Vagina (tissue), 2 donors: ENCODE data around the gene MRPL12. TPM values are rescaled to one million over a fixed set of nuclear protein-coding genes. Genes with fewer than 3 reads are reported as not detected.

ENCODE experiments used
- DNase-seq, 2 donors: peaks; one replicate each; pipeline ENCODE4 v3.0.0-alpha.2; 2017; ENCODE audit errors: extremely low spot score in 2 of 2
- H3K27ac ChIP-seq: fragments of 200-600 bp; sonication (generic); one replicate; pipeline ENCODE4 v1.5.1; 2019
- H3K27me3 ChIP-seq: fragments of 200-600 bp; sonication (generic); one replicate; pipeline ENCODE4 v1.5.1; 2019
- H3K36me3 ChIP-seq, 2 donors: fragments of 200-600 bp; sonication (generic); one replicate each; pipeline ENCODE4 v1.5.1; 2017 to 2019
- H3K4me1 ChIP-seq: fragments of 200-600 bp; sonication (generic); one replicate; pipeline ENCODE4 v1.5.1; 2019
- H3K4me3 ChIP-seq, 2 donors: fragments of 200-600 bp; sonication (generic); 1 replicate in 1 of 2; 2 replicates in 1 of 2; pipeline ENCODE4 v1.5.1; 2016 to 2019
- H3K9me3 ChIP-seq: fragments of 200-600 bp; sonication (generic); one replicate; pipeline ENCODE4 v1.5.1; 2019
- POLR2A ChIP-seq, 2 donors: fragments of 450-650 bp; IDR thresholded peaks; one replicate each; pipeline ENCODE4 v1.6.1; 2017; ENCODE audit warnings: antibody characterized with exemption in 2 of 2, mild to moderate bottlenecking in 2 of 2, moderate library complexity in 2 of 2
- POLR2AphosphoS5 ChIP-seq, 2 donors: sonication (generic); formaldehyde crosslinking; IDR thresholded peaks; one replicate each; pipeline ENCODE4 v1.9.0; 2017; ENCODE audit warnings: antibody characterized with exemption in 2 of 2, mild to moderate bottlenecking in 2 of 2, low read depth in 1 of 2; ENCODE audit not compliant: insufficient read depth in 1 of 2
- intact Hi-C: fragments of 100-400 bp; cut with DNase I; formaldehyde crosslinking; loops from one replicate; pipeline ENCODE4 v1.15.1; 2023
- total RNA-seq: library from RNA; depleted of rRNA; stranded (reverse); fragments of >200 nt; gene quantifications from one replicate; pipeline ENCODE4 v1.2.3, GENCODE V29; 2016
- TF ChIP-seq, protein P1 (sequence below), 3 experiments: fragments of 450-650 bp in 2 of 3; fragments of 200-600 bp in 1 of 3; sonication (generic) in 1 of 3; IDR thresholded peaks; one replicate each; pipeline ENCODE4 v1.5.1; 2017 to 2019; ENCODE audit warnings: antibody characterized with exemption in 3 of 3, mild to moderate bottlenecking in 2 of 3, moderate library complexity in 2 of 3

MRPL12 gene
- total RNA-seq, 1 donor from 2014 or later = 77.3 TPM

DNA sequence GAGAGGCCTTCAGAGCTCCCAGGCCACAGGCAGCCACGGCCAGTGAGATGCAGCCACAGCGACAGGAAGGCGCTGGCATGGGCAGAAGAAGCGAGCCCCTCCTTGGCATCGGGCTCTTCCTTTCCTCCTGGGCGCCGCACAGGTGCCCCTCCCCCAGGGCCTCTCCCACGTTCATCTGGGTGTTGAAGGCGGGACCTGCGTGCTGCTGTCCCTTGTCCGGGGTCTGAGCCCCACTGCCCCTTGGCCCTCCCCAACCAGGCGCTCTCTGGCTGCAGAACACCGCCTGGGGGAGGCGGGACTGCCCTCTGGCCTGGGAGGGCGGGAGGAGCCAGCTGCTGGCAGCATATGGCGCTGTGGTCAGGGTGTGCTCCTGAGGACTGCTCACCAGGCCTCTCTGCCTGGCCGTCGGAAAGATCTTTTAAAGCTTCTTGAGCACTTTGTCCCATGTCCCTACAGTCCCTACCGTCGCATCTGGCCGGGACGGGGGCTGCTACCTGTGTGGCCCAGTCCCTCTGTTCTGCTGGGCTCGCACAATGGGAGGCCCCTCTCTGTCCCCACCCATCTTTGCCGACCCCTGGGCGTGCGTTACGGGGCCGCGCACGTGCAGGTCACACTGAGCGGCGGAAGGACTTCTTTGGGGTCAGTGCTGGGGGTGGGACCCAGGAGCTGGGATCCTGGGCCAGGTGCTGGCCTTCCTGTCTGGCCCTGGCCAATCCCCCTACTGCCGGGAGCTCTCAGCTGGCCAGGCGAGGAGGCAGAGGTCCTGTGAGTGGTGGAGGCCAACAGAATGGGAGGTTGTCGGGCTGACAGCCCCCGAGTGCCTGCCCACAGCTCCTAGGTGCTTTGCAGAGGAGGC, 10.6 kb downstream of the MRPL12 start:
- Histone ChIP-seq H3K27ac (no peak overlapping the region), H3K4me3 (peak overlapping the region in 1 of 2 donors; percentile 82), H3K36me3 (no peaks in the 10 kb centered on the region), H3K4me1 (peaks cover 37% of the 10 kb centered on the region), H3K9me3 (no peaks in the 10 kb centered on the region), H3K27me3 (no peaks in the 10 kb centered on the region)
- TF ChIP-seq POLR2AphosphoS5 (IDR thresholded peaks at IDR 0.05; ENCODE audit: insufficient read depth in 1 of 2, low read depth in 1 of 2) (no peak), POLR2A (IDR thresholded peaks at IDR 0.05) (no peak)
- TF ChIP-seq, protein P1, sequence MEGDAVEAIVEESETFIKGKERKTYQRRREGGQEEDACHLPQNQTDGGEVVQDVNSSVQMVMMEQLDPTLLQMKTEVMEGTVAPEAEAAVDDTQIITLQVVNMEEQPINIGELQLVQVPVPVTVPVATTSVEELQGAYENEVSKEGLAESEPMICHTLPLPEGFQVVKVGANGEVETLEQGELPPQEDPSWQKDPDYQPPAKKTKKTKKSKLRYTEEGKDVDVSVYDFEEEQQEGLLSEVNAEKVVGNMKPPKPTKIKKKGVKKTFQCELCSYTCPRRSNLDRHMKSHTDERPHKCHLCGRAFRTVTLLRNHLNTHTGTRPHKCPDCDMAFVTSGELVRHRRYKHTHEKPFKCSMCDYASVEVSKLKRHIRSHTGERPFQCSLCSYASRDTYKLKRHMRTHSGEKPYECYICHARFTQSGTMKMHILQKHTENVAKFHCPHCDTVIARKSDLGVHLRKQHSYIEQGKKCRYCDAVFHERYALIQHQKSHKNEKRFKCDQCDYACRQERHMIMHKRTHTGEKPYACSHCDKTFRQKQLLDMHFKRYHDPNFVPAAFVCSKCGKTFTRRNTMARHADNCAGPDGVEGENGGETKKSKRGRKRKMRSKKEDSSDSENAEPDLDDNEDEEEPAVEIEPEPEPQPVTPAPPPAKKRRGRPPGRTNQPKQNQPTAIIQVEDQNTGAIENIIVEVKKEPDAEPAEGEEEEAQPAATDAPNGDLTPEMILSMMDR (IDR thresholded peaks at IDR 0.05) = no peak
- intact Hi-C loops = no loop called here
- DNase-seq = no peak

DNA sequence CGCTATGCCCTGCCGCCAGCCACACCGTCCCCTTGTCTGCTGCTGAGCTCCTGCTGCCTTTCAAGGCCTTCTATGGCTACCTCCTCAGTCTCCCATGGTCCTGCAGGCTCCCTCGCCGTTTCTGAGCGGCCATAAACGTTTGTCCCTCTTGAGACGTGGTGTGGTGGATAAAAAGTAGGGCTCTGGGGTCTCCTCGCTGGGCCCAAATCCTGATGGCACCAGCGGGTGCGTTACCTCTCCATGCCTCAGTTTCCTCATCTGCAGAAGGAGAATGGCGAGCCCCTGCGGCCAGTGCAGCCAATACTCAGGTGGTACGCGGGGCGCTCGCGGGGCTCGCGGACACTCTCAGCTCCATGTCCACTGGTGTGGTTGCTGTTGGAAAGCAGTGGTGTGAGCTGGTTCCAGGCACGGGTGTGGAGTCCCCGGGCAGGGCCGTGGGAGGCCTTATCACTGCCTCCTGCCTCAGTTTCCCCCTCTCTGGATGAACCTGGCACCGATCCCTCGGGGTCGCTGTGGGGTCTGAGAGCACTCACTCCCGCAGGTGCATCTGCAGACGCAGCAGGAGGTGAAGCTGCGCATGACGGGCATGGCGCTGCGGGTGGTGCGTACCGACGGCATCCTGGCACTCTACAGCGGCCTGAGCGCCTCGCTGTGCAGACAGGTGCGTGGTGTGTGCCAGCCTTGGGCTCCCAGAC, 11.4 kb downstream of the MRPL12 start:
- intact Hi-C loops = no loop called here
- Histone ChIP-seq H3K27me3 (no peaks in the 10 kb centered on the region), H3K4me1 (peaks cover 37% of the 10 kb centered on the region), H3K9me3 (no peaks in the 10 kb centered on the region), H3K27ac (no peak overlapping the region), H3K4me3 (no peak overlapping the region), H3K36me3 (no peaks in the 10 kb centered on the region)
- TF ChIP-seq, protein P1 (IDR thresholded peaks at IDR 0.05) = no peak
- TF ChIP-seq POLR2A (IDR thresholded peaks at IDR 0.05) (no peak), POLR2AphosphoS5 (IDR thresholded peaks at IDR 0.05; ENCODE audit: insufficient read depth in 1 of 2, low read depth in 1 of 2) (no peak)
- no peak for DNase-seq

- no peaks in the 10 kb centered on the region for H3K36me3 ChIP-seq
- H3K4me3 ChIP-seq = no peak overlapping the region
- H3K27ac ChIP-seq = no peak overlapping the region
- H3K27me3 ChIP-seq = no peaks in the 10 kb centered on the region
- intact Hi-C loops = no loop called here
- no peaks in the 10 kb centered on the region for H3K9me3 ChIP-seq
- no peak for DNase-seq
- H3K4me1 ChIP-seq = peaks cover 34% of the 10 kb centered on the region
- no peak for TF ChIP-seq POLR2AphosphoS5 (IDR thresholded peaks at IDR 0.05; ENCODE audit: insufficient read depth in 1 of 2, low read depth in 1 of 2)
These were observed 12.1 kb downstream of the MRPL12 start for GRCh38 chr17:81715107-81715871.

- Histone ChIP-seq H3K27me3 (no peaks in the 10 kb centered on the region), H3K4me1 (peaks cover 26% of the 10 kb centered on the region), H3K36me3 (no peaks in the 10 kb centered on the region), H3K4me3 (no peak overlapping the region), H3K27ac (no peak overlapping the region), H3K9me3 (no peaks in the 10 kb centered on the region)
- no peak for DNase-seq
- intact Hi-C loops = no loop called here
- TF ChIP-seq, protein P1 (IDR thresholded peaks at IDR 0.05) = no peak
- TF ChIP-seq POLR2AphosphoS5 (IDR thresholded peaks at IDR 0.05; ENCODE audit: insufficient read depth in 1 of 2, low read depth in 1 of 2) = no peak
- TF ChIP-seq POLR2A (IDR thresholded peaks at IDR 0.05) = no peak
These were observed 12.9 kb downstream of the MRPL12 start for GRCh38 chr17:81715872-81716673.

DNA sequence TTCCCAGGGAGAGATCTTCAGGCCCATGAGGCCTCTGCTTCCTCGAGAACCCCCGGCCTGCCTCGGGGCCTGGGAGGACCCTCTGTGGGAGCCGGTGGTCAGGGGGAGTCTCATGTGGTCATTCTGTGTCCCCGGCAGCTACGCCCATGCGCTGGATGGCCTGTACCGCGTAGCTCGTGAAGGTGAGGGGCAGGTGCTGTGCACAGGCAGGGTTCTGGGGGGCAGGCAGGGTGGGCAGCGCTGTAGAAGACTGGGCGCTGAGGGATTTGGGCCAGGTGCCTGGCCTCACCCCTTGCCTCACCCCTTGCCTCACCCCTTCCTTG, 13.5 kb downstream of the MRPL12 start:
- Histone ChIP-seq H3K4me1 (peaks cover 20% of the 10 kb centered on the region), H3K4me3 (no peak overlapping the region), H3K9me3 (no peaks in the 10 kb centered on the region), H3K36me3 (no peaks in the 10 kb centered on the region), H3K27ac (no peak overlapping the region), H3K27me3 (no peaks in the 10 kb centered on the region)
- TF ChIP-seq POLR2A (IDR thresholded peaks at IDR 0.05) = no peak
- TF ChIP-seq, protein P1 (IDR thresholded peaks at IDR 0.05) = no peak
- TF ChIP-seq POLR2AphosphoS5 (IDR thresholded peaks at IDR 0.05; ENCODE audit: insufficient read depth in 1 of 2, low read depth in 1 of 2) = no peak
- no peak for DNase-seq
- intact Hi-C loops = no loop called here
